PC-3 (cell line): ENCODE measurements around the gene NDUFAB1. TPM values are rescaled to one million over a fixed set of nuclear protein-coding genes. Genes with fewer than 3 reads are reported as not detected.

Experiments
- ATAC-seq: fragments of 200-7000 bp; cut with Tn5 transposase; 2 replicates; pipeline ENCODE4 v1.9.1; 2020; ENCODE audit warnings: mild to moderate bottlenecking, moderate library complexity
- BruUV-seq: library from RNA; stranded (reverse); fragments of 400-500 nt; replicated peaks from 2 replicates; lab custom pipeline; 2021; lab: Mats Ljungman, UMichigan
- CTCF ChIA-PET: fragments of 300-600 bp; sonication (Branson Sonifier 250); formaldehyde crosslinking; loops from one replicate; lab custom pipeline; 2022; ENCODE audit warnings: antibody characterized with exemption; lab: Charles Lee
- POLR2A ChIA-PET: fragments of 300-600 bp; sonication (Branson Sonifier 250); formaldehyde crosslinking; loops from one replicate; lab custom pipeline; 2022; ENCODE audit warnings: antibody characterized with exemption; ENCODE audit not compliant: unreplicated experiment; lab: Charles Lee
- DNase-seq: peaks from one replicate; pipeline ENCODE4 v3.0.0-alpha.2; 2015
- H2AFZ ChIP-seq: fragments of 300-600 bp; sonication (generic); 2 replicates; pipeline ENCODE4 v1.6.0; 2016; ENCODE audit warnings: antibody characterized with exemption, low read length
- H3F3A ChIP-seq: fragments of 300-600 bp; sonication (generic); one replicate; pipeline ENCODE4 v1.6.0; 2017; ENCODE audit warnings: antibody characterized with exemption, low read length, control low read depth, mild to moderate bottlenecking; ENCODE audit not compliant: unreplicated experiment
- H3K27ac ChIP-seq: fragments of 300-600 bp; sonication (generic); 2 replicates; pipeline ENCODE4 v1.5.1; 2016; ENCODE audit warnings: mild to moderate bottlenecking, low read length
- H3K27me3 ChIP-seq: fragments of 300-600 bp; sonication (generic); 2 replicates; pipeline ENCODE4 v1.6.1; 2016; ENCODE audit warnings: low read length, mixed read lengths
- H3K36me3 ChIP-seq: fragments of 300-600 bp; sonication (generic); 2 replicates; pipeline ENCODE4 v1.6.1; 2016; ENCODE audit warnings: low read depth, mixed run types, low read length, mixed read lengths
- H3K4me1 ChIP-seq: fragments of 300-600 bp; sonication (generic); 2 replicates; pipeline ENCODE4 v1.5.1; 2016; ENCODE audit warnings: low read length; ENCODE audit not compliant: insufficient read depth
- H3K4me2 ChIP-seq: fragments of 300-600 bp; sonication (generic); 2 replicates; pipeline ENCODE4 v1.6.0; 2016; ENCODE audit warnings: low read length
- H3K4me3 ChIP-seq: fragments of 300-600 bp; sonication (generic); 2 replicates; pipeline ENCODE4 v1.5.1; 2016; ENCODE audit warnings: mild to moderate bottlenecking, low read length, mixed read lengths
- H3K79me2 ChIP-seq: fragments of 300-600 bp; sonication (generic); 2 replicates; pipeline ENCODE4 v1.6.1; 2017; ENCODE audit warnings: low read length, mixed read lengths
- H3K9ac ChIP-seq: fragments of 300-600 bp; sonication (generic); 2 replicates; pipeline ENCODE4 v1.6.0; 2016; ENCODE audit warnings: mild to moderate bottlenecking, low read length
- H3K9me2 ChIP-seq: fragments of 300-600 bp; sonication (generic); replicated peaks from 2 replicates; pipeline ENCODE4 v1.6.1; 2016; ENCODE audit warnings: mixed run types, low read length, mixed read lengths
- H3K9me3 ChIP-seq: fragments of 300-600 bp; sonication (generic); 2 replicates; pipeline ENCODE4 v1.6.1; 2016; ENCODE audit warnings: low read length, mixed read lengths
- H4K20me1 ChIP-seq: fragments of 300-600 bp; sonication (generic); 2 replicates; pipeline ENCODE4 v1.6.1; 2016; ENCODE audit warnings: low read length, mixed read lengths
- EZH2 ChIP-seq: fragments of 300-600 bp; sonication (generic); IDR thresholded peaks from one replicate; pipeline ENCODE4 v1.6.1; 2017; ENCODE audit warnings: antibody characterized with exemption, mild to moderate bottlenecking, low read length; ENCODE audit not compliant: unreplicated experiment
- EZH2phosphoT487 ChIP-seq: fragments of 300-600 bp; sonication (generic); IDR thresholded peaks from 2 replicates; pipeline ENCODE4 v1.6.1; 2018; ENCODE audit warnings: mild to moderate bottlenecking, antibody characterized with exemption, low read length, borderline replicate concordance
- intact Hi-C: fragments of 100-400 bp; cut with micrococcal nuclease; formaldehyde crosslinking; loops from 2 replicates; pipeline ENCODE4 v1.9.0; 2023
- total RNA-seq: library from RNA; depleted of rRNA; stranded (reverse); fragments of >200 nt; gene quantifications from 2 replicates; pipeline ENCODE4 v1.2.3, GENCODE V29; 2014
- TF ChIP-seq, protein P1 (sequence below): fragments of 300-600 bp; sonication (generic); conservative IDR thresholded peaks from 2 replicates; pipeline ENCODE4 v1.5.1; 2017; ENCODE audit warnings: antibody characterized with exemption, low read depth, mild to moderate bottlenecking, low read length

The NDUFAB1 gene
- total RNA-seq, 1 experiment from 2014 or later, result 228 TPM

DNA sequence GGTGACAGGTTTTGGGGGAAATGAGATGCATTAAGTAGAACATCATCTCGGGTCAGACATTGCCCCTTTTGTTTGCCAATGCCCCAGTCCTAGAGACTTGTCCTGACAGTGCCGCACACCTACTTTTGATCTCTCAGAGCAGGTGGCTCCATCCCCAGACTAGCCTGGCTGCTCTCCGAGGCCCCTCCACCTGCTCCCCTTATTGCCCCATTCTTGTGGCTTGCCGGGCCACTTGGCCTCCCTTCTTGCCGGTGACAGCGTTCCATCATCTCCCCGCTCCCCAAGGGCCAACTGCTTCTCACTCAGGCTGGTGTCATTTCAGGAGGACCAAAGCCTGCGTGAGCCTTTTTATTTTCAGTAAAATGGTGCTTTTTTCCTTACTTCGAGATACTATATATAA lies 23.7 kb downstream of the NDUFAB1 start:
- no peak overlapping the region for H3K9ac ChIP-seq
- H3K4me3 ChIP-seq, result no peak overlapping the region
- H3K9me3 ChIP-seq, result no peaks in the 10 kb centered on the region
- intact Hi-C loops, result no loop called here
- TF ChIP-seq EZH2phosphoT487, result no peak
- ATAC-seq (no peak), DNase-seq (no peak)
- no peaks in the 10 kb centered on the region for H3K27me3 ChIP-seq
- H3K9me2 ChIP-seq, result no peaks in the 10 kb centered on the region
- H4K20me1 ChIP-seq, result no peaks in the 10 kb centered on the region
- no peak overlapping the region for H3K4me2 ChIP-seq
- no peaks in the 10 kb centered on the region for H3F3A ChIP-seq
- no peaks in the 10 kb centered on the region for H3K4me1 ChIP-seq
- H2AFZ ChIP-seq, result no peak overlapping the region
- POLR2A ChIA-PET, result no interaction called here
- no peaks in the 10 kb centered on the region for H3K79me2 ChIP-seq
- BruUV-seq, result no TSS peak
- CTCF ChIA-PET, result no interaction called here
- H3K27ac ChIP-seq, result no peak overlapping the region
- peaks cover 4% of the 10 kb centered on the region; the same call in 1 of the 2 replicates for H3K36me3 ChIP-seq

DNA sequence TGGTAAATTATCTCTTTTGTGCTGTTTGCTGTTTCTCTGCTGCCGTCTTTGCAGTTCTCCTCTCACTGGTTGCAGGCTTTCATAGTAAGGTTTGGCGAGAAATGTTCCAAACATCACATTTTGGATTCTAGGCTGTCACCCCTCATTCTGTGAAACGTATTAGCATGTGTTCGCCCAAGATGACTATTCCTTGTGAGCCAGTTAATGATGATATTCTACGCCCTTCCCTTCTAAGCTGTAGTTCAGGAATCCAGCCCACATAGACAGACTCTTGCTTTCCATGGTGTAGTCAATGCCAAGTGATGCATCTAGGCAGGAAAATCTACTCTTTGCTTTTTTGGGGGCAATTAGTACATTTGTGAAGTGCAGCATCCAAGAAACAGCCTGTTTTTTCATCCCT lies 24.2 kb downstream of the NDUFAB1 start:
- Histone ChIP-seq H2AFZ (no peak overlapping the region), H3K9me3 (no peaks in the 10 kb centered on the region), H3K9me2 (no peaks in the 10 kb centered on the region), H3K9ac (no peak overlapping the region), H3K79me2 (no peaks in the 10 kb centered on the region), H3F3A (no peaks in the 10 kb centered on the region), H4K20me1 (no peaks in the 10 kb centered on the region), H3K36me3 (peaks cover 9% of the 10 kb centered on the region; the same call in 1 of the 2 replicates), H3K27me3 (no peaks in the 10 kb centered on the region), H3K4me2 (no peak overlapping the region), H3K4me1 (no peaks in the 10 kb centered on the region), H3K4me3 (no peak overlapping the region), H3K27ac (no peak overlapping the region)
- intact Hi-C loops, result no loop called here
- ChIA-PET CTCF (no interaction called here), POLR2A (no interaction called here)
- TSS peak; percentile 14 for BruUV-seq
- ATAC-seq, result no peak
- TF ChIP-seq, protein P1, sequence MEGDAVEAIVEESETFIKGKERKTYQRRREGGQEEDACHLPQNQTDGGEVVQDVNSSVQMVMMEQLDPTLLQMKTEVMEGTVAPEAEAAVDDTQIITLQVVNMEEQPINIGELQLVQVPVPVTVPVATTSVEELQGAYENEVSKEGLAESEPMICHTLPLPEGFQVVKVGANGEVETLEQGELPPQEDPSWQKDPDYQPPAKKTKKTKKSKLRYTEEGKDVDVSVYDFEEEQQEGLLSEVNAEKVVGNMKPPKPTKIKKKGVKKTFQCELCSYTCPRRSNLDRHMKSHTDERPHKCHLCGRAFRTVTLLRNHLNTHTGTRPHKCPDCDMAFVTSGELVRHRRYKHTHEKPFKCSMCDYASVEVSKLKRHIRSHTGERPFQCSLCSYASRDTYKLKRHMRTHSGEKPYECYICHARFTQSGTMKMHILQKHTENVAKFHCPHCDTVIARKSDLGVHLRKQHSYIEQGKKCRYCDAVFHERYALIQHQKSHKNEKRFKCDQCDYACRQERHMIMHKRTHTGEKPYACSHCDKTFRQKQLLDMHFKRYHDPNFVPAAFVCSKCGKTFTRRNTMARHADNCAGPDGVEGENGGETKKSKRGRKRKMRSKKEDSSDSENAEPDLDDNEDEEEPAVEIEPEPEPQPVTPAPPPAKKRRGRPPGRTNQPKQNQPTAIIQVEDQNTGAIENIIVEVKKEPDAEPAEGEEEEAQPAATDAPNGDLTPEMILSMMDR, result no peak
- no peak for TF ChIP-seq EZH2
- no peak for TF ChIP-seq EZH2phosphoT487
- DNase-seq, result no peak

DNA sequence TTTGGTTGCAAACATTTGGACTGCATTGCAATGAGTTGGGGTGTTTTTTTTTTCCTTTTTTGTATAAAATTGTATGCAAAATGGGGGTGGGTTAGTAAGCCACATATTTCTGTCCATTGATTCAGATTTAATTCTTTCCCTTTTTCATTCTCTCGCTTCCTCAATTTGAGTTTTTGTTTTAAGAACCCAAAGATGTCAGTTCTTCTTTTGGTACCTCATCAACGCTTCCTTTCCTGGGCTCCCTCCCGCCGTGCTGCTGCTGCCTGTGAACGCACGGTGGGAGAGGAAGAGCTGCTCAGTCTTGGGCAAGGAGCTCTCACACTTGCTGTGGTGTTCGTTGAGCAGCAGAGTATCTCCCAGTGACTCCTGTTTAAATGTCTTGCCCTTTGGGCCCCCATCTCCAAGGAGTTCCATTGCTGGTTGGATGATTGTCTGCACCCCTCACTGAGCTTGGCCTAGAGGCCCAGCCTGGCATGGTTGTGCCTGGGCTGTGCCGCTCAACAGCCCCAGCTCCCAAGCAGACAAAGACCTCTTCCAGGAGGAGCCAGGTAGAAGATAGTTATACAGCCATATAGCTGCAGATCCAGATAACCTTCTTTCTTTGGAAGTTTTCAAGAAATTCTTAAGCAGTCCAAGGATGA lies 25.0 kb downstream of the NDUFAB1 start:
- CTCF ChIA-PET, result no interaction called here
- H3K4me1 ChIP-seq, result no peaks in the 10 kb centered on the region
- H3F3A ChIP-seq, result no peaks in the 10 kb centered on the region
- H3K36me3 ChIP-seq, result peaks cover 14% of the 10 kb centered on the region; the same call in 1 of the 2 replicates
- TF ChIP-seq, protein P1, result no peak
- TF ChIP-seq EZH2phosphoT487 (no peak), EZH2 (no peak)
- no peaks in the 10 kb centered on the region for H3K9me3 ChIP-seq
- intact Hi-C loops, result no loop called here
- H3K27ac ChIP-seq, result no peak overlapping the region
- H3K9ac ChIP-seq, result no peak overlapping the region
- H3K79me2 ChIP-seq, result no peaks in the 10 kb centered on the region
- no TSS peak for BruUV-seq
- ATAC-seq (no peak), DNase-seq (no peak)
- no peaks in the 10 kb centered on the region for H3K27me3 ChIP-seq
- H3K4me3 ChIP-seq, result no peak overlapping the region
- H2AFZ ChIP-seq, result no peak overlapping the region
- POLR2A ChIA-PET, result no interaction called here
- H3K4me2 ChIP-seq, result no peak overlapping the region
- H3K9me2 ChIP-seq, result no peaks in the 10 kb centered on the region
- no peaks in the 10 kb centered on the region for H4K20me1 ChIP-seq
